Measurements from ENCODE around the gene INHBC.

- TF ChIP-seq CTCF (IDR thresholded peaks at IDR 0.05) = no peak
- TF ChIP-seq POLR2A (IDR thresholded peaks at IDR 0.05) = no peak
- no peak for TF ChIP-seq EP300 (IDR thresholded peaks at IDR 0.05)
Measured at GRCh38 chr12:57433370-57433769, 1.2 kb upstream of the INHBC start.

Measured in stomach (tissue), 4 donors.